Naive thymus-derived CD8-positive, alpha-beta T cell (primary cell): ENCODE data around the gene RPS27L. TPM values are rescaled to one million over a fixed set of nuclear protein-coding genes. Genes with fewer than 3 reads are reported as not detected.
"Not testable (repeated sequence)": the region's sequence is repeated elsewhere in the genome, so short reads cannot be mapped to it uniquely, and the experiment has no call there.

Source experiments
- ATAC-seq, 2 donors: fragments of 150-1000 bp; cut with Tn5 transposase in 1 of 2; sonication (Bioruptor Pico), chemical (Tn5 transposase) in 1 of 2; 1 replicate in 1 of 2; 2 replicates in 1 of 2; pipeline ENCODE4 v1.10.0; 2021; ENCODE audit warnings: mild to moderate bottlenecking in 2 of 2, moderate library complexity in 2 of 2
- POLR2A ChIA-PET: fragments of 350-600 bp; sonication (Branson Sonifier 250); formaldehyde crosslinking; loops from one replicate; lab custom pipeline; 2021; ENCODE audit warnings: antibody characterized with exemption; lab: Charles Lee
- DNase-seq, 10 donors: peaks; one replicate each; pipeline versions ENCODE4 v3.0.0 to v3.0.0-alpha.2; 2020 to 2022
- H3K27ac Mint-ChIP-seq, 10 donors: one replicate each; pipeline ENCODE4 v1.8.0; 2020 to 2022; ENCODE audit warnings: mild to moderate bottlenecking in 10 of 10, mixed read lengths in 10 of 10, moderate library complexity in 4 of 10, inconsistent platforms in 1 of 10
- H3K27me3 Mint-ChIP-seq, 5 donors: one replicate each; pipeline ENCODE4 v1.8.0; 2021 to 2022; ENCODE audit warnings: mixed read lengths in 5 of 5
- H3K36me3 Mint-ChIP-seq, 3 donors: one replicate each; pipeline ENCODE4 v1.8.0; 2020 to 2022; ENCODE audit warnings: mixed read lengths in 3 of 3, mild to moderate bottlenecking in 2 of 3, inconsistent platforms in 1 of 3
- H3K4me1 Mint-ChIP-seq, 4 donors: one replicate each; pipeline ENCODE4 v1.8.0; 2021 to 2022; ENCODE audit warnings: mixed read lengths in 4 of 4
- H3K4me3 Mint-ChIP-seq, 10 donors: one replicate each; pipeline ENCODE4 v1.8.0; 2020 to 2022; ENCODE audit warnings: mild to moderate bottlenecking in 10 of 10, mixed read lengths in 10 of 10, moderate library complexity in 6 of 10, inconsistent platforms in 1 of 10
- H3K9me3 Mint-ChIP-seq, 9 donors: one replicate each; pipeline ENCODE4 v1.8.0; 2020 to 2022; ENCODE audit warnings: mixed read lengths in 9 of 9, mild to moderate bottlenecking in 3 of 9, inconsistent platforms in 1 of 9, moderate library complexity in 1 of 9
- polyA plus RNA-seq, 3 donors: library from polyadenylated mRNA; unstranded; fragments of 300-500 nt; fragmentation: Illumina TruSeq; gene quantifications; one replicate each; pipeline ENCODE4 v1.2.3, GENCODE V29; 2021
- total RNA-seq, 8 experiments: library from RNA in 2 of 8; stranded (reverse) in 2 of 8; gene quantifications; one replicate each; pipeline ENCODE4 v1.2.3 and lab custom pipeline; 2021 to 2026

The RPS27L gene
- total and polyA plus RNA-seq, 5 experiments from 2014 or later, result 139 to 221 (median 143) TPM

DNA sequence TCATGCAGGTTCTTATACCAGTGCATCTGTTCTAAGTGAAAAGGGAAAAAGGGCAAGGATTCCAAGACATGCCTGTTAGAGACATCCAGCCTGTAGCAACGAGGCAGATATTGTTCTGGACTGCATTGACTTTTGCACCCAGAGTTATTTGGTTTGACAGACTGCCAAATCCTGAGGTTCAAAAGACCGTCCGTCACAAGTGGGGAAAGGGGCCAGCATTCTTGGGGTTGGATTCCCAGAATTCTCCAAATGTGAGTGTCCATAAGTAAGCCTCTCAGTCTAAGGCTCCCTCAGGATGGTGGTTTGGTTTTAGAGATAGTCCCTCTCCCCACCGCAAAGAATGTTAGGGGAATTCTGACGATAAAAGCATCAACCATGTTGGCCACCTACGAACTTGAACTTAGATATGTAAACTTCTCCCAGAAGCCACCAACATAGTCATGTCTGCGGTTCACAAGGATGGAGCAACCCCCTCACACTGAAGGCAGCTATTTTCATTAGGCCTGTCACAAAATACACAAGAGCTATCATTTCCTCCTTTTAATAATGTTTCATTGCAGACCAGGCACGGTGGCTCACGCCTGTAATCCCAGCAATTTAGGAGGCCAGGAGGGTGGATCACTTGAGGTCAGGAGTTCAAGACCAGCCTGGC is 49.3 kb downstream of the RPS27L start:
- H3K36me3 Mint-ChIP-seq, result peaks cover 0 to 5% (median 0%) of the 10 kb centered on the region in 3 donors
- no peak for DNase-seq
- no peak overlapping the region for H3K27ac Mint-ChIP-seq
- H3K4me1 Mint-ChIP-seq, result no peaks in the 10 kb centered on the region
- H3K4me3 Mint-ChIP-seq, result no peak overlapping the region
- H3K27me3 Mint-ChIP-seq, result peaks cover 2 to 17% (median 10%) of the 10 kb centered on the region in 5 donors
- POLR2A ChIA-PET, result no interaction called here
- ATAC-seq, result no peak
- peaks cover 0 to 2% (median 0%) of the 10 kb centered on the region in 9 donors for H3K9me3 Mint-ChIP-seq

DNA sequence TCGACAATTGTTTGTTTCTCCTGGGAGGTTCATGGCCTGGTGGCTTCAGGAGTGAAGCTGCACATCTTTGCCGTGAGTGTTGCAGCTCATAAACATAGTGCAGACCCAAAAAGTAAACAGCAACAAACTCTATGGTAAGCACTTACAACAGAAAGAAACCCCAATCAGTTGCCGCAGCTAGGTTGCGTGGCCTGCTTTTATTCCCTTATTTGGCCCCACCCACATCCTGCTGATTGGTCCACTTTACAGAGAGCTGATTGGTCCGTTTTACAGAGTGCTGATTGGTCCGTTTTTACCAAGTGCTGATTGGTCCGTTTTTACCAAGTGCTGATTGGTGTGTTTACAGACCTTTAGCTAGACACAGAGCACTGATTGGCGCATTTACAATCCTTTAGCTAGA is 51.9 kb downstream of the RPS27L start:
- H3K27ac Mint-ChIP-seq, DNase-seq, POLR2A ChIA-PET, H3K9me3 Mint-ChIP-seq, H3K4me3 Mint-ChIP-seq, H3K36me3 Mint-ChIP-seq, H3K4me1 Mint-ChIP-seq, ATAC-seq: not testable (repeated sequence)
- H3K27me3 Mint-ChIP-seq, result peaks cover 2 to 17% (median 10%) of the 10 kb centered on the region in 5 donors

DNA sequence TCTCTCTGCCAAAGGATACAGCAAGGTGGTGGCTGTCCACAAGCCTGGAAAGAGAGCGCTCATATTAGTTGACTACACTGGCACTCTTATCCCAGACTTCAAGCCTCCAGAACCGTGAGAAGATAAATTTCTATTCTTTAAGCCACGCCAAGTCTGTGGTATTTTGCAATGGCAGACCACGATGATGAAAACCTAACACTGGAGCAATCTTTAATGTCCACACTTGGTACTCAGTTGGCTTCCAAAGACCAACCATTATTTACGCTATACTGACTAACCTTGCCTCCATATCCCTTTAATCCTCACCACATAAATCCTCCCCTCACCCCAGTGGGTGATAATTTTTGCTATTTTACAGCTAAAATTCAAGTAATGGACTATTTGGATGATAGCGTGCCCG is 52.5 kb downstream of the RPS27L start:
- Mint-ChIP-seq H3K9me3 (peaks cover 0 to 2% (median 0%) of the 10 kb centered on the region in 9 donors), H3K27ac (no peak overlapping the region), H3K4me1 (no peaks in the 10 kb centered on the region), H3K27me3 (peaks cover 2 to 17% (median 10%) of the 10 kb centered on the region in 5 donors), H3K4me3 (no peak overlapping the region), H3K36me3 (peaks cover 0 to 5% (median 0%) of the 10 kb centered on the region in 3 donors)
- ATAC-seq (no peak), DNase-seq (no peak)
- POLR2A ChIA-PET, result no interaction called here

DNA sequence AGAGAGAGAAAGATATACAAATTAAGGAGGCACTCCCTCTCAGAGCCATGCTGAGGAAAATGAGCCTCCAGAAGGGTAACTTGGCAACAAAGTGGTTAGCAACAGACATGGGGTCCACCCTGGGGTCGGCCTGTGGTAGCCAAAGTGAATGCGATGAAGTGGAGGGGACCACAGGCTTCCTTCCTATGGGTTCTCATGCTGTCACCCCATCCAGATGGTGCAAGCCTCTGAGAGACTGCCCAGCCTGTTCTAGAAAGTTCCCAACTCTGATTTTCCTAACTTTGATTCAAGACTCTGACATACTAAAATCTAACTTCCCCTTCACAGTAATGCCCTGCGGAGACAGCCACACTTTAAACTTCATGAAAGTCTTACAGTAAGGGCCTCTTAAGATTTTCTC is 53.9 kb downstream of the RPS27L start:
- no peak for DNase-seq
- Mint-ChIP-seq H3K9me3 (peaks cover 0 to 2% (median 0%) of the 10 kb centered on the region in 9 donors), H3K27ac (no peak overlapping the region), H3K27me3 (peaks cover 2 to 17% (median 7%) of the 10 kb centered on the region in 5 donors), H3K36me3 (peaks cover 0 to 5% (median 0%) of the 10 kb centered on the region in 3 donors), H3K4me1 (no peaks in the 10 kb centered on the region), H3K4me3 (no peak overlapping the region)
- POLR2A ChIA-PET, result no interaction called here
- no peak for ATAC-seq

DNA sequence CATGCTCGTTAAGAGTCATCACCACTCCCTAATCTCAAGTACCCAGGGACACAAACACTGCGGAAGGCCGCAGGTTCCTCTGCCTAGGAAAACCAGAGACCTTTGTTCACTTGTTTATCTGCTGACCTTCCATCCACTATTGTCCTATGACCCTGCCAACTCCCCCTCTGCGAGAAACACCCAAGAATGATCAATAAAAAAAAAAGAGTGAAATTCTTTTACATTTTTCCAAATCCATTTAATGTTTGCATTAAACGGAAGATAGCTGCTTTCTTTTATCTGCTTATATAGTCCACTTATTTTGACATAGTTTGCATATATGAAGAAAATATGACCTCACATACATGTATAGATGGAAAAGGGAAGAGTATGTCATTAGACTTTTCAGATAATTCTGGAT is 57.7 kb downstream of the RPS27L start:
- POLR2A ChIA-PET, H3K4me1 Mint-ChIP-seq, H3K9me3 Mint-ChIP-seq, H3K4me3 Mint-ChIP-seq, ATAC-seq, H3K36me3 Mint-ChIP-seq, DNase-seq, H3K27ac Mint-ChIP-seq, H3K27me3 Mint-ChIP-seq: not testable (repeated sequence)

DNA sequence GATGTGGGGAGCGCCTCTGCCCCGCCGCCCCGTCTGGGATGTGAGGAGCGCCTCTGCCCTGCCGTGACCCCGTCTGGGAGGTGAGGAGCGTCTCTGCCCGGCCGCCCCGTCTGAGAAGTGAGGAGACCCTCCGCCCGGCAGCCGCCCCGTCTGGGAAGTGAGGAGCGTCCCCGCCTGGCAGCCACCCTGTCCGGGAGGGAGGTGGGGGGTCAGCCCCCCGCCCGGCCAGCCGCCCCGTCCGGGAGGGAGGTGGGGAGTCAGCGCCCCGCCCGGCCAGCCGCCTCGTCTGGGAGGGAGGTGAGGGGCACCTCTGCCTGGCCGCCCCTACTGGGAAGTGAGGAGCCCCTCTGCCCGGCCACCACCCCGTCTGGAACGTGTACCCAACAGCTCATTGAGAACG is 58.4 kb downstream of the RPS27L start:
- H3K27ac Mint-ChIP-seq, POLR2A ChIA-PET, H3K36me3 Mint-ChIP-seq, DNase-seq, H3K4me3 Mint-ChIP-seq, H3K4me1 Mint-ChIP-seq, H3K27me3 Mint-ChIP-seq, ATAC-seq, H3K9me3 Mint-ChIP-seq: not testable (repeated sequence)

Other genes starting within 250 kb of the RPS27L start
- gene TPM1, start 114.7 kb downstream of the RPS27L start, total RNA-seq, result 10 to 100 TPM; 20.6 to 21.2 TPM
- gene TPM1, start 114.7 kb downstream of the RPS27L start, polyA plus RNA-seq, result 1 to 10 TPM; 5.1 to 6.0 (median 5.4) TPM
- 10 to 100 TPM; 11.9 to 13.4 TPM for gene LACTB, start 35.6 kb downstream of the RPS27L start, total RNA-seq
- gene LACTB, start 35.6 kb downstream of the RPS27L start, polyA plus RNA-seq, result 10 to 100 TPM in 1 of 3 donors, 1 to 10 TPM in 2; 7.6 to 10.3 (median 9.3) TPM
- gene RAB8B, start 32.1 kb upstream of the RPS27L start, total RNA-seq, result 10 to 100 TPM; 78.4 to 79.6 TPM
- gene RAB8B, start 32.1 kb upstream of the RPS27L start, polyA plus RNA-seq, result 10 to 100 TPM; 35.1 to 40.7 (median 35.3) TPM
- gene APH1B, start 120.1 kb upstream of the RPS27L start, total RNA-seq, result 10 to 100 TPM; 27.0 to 28.5 TPM
- 10 to 100 TPM in 2 of 3 donors, 1 to 10 TPM in 1; 8.3 to 14.3 (median 11.1) TPM for gene APH1B, start 120.1 kb upstream of the RPS27L start, polyA plus RNA-seq
- gene CA12, start 224.4 kb upstream of the RPS27L start, total RNA-seq, result not detected
- gene CA12, start 224.4 kb upstream of the RPS27L start, polyA plus RNA-seq, result not detected